ENCODE results near the gene CLPTM1.
"Not testable (repeated sequence)": the region's sequence is repeated elsewhere in the genome, so short reads cannot be mapped to it uniquely, and the experiment has no call there.

The CLPTM1 gene

GRCh38 chr19:44942067-44942571, 13.1 kb upstream of the CLPTM1 start, which contains the start of gene APOC4:
APOC4 (plus strand) TSS chr19:44942237; CDS start chr19:44942278, 41 bp downstream.
- DNase-seq (ENCODE audit: low read depth, low spot score), result no peak

DNA sequence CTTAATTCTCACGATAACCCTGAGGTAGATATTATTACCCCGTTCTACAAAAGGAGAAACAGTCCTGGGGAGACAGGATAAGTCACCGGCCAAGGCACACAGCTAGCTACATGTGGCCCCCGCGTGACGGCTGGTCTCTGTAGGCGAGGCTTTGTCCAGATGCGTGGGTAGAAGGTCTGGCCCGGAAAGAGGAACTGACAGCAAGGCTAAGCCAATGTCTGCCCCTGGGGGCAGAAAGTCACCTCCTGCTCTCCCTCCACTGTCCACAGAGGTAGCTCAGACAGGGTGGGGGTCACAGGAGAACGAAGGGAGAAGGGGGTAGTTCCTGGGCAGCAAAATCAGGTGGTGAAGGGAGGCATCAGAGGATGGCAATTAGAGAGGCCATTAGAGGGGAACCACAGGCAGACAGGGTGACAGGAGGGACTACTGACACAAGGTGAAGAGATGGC, 11.4 kb upstream of the CLPTM1 start:
- no peak for DNase-seq (ENCODE audit: low read depth, low spot score)

DNA sequence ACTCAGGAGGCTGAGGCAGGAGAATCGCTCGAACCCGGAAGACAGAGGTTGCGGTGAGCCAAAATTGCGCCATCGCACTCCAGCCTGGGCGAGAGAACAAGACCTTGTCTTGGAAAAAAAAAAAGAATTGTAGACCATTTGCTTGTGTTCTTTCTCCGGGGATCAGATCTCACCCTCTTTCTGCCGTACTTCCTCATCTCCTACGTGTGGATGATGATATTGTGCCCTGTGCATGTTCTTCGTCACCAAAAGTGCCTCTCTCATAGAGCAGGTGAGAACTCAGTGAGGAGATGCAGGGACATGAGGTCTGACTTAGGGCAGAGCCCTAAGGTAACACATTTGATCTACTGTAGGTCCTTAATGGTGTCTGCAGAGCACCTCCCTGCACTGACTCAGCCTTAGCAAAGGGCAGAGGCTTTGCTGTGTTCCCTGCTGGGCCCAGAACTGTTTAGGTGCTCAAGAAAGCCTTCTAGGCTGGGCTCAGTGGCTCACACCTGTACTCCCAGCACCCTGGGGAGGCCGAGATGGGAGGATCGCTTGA, 8.1 kb upstream of the CLPTM1 start:
- DNase-seq (ENCODE audit: low read depth, low spot score), result no peak

- DNase-seq (ENCODE audit: low read depth, low spot score), result no peak
Observed at GRCh38 chr19:44948237-44948636, 6.9 kb upstream of the CLPTM1 start.

DNA sequence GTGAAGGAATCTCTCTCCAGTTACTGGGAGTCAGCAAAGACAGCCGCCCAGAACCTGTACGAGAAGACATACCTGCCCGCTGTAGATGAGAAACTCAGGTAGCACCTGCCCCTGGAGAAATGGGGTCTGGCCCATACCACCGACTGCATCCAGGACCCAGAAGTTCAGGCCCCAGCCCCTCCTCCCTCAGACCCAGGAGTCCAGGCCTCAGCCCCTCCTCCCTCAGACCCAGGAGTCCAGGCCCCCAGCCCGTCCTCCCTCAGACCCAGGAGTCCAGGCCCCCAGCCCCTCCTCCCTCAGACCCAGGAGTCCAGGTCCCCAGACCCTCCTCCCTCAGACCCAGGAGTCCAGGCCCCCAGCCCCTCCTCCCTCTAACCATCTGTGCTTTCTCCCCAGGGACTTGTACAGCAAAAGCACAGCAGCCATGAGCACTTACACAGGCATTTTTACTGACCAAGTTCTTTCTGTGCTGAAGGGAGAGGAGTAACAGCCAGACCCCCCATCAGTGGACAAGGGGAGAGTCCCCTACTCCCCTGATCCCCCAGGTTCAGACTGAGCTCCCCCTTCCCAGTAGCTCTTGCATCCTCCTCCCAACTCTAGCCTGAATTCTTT, 6.3 kb upstream of the CLPTM1 start:
- DNase-seq (ENCODE audit: low read depth, low spot score), result no peak

- DNase-seq (ENCODE audit: low read depth, low spot score), result no peak
Observed at GRCh38 chr19:44949550-44949949, 5.6 kb upstream of the CLPTM1 start.

DNA sequence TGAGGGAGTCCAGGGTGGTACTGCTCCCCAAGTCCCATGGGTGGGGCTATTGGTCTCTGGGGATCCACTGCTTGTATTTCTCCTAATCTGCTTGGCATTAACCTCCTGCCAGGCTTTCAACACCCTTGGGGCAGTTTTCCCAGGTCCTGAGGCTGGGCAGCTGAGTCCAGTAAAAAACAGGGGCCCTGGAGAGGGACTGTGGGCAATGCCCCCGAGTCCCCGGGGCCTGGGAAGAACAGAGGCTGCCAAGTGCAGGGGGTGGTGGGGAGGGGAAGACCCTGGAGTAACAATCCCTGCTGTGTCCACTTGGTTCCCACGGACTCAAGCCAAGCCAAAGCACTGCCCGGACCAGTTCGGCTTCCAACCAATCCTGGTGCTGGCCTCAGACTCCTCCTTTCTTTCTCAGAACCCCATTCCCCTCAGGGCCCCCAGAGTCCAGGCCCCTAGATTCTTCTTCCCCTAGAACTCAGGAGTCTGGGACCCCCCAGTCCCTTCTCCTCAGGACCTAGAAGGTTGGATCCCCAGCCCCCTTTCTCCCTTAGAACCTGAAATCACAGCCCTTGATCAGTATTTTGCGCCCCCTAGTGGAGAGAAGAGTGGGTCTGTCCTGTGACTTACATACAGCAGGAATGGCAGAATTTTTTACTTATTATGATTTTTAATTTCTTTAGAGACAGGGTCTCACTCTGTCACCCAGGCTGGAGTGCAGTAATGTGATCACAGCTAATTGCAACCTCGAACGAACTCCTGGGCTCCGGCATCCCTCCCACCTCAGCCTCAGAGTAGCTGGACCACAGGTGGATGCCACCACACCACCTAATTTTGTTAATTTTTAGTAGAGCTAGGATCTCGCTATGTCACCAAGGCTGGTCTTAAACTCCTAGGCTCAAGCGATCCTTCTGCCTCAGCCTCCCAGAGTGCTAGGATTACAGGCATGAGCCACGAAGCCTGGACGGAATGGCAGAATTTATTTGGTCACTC, 3.7 kb upstream of the CLPTM1 start:
- peak; percentile 87 for DNase-seq (ENCODE audit: low read depth, low spot score)

GRCh38 chr19:44954278-44954648, 917 bp upstream of the CLPTM1 start:
- no peak for DNase-seq (ENCODE audit: low read depth, low spot score)

- no peak for DNase-seq (ENCODE audit: low read depth, low spot score)
Observed at GRCh38 chr19:44955505-44956439, 592 bp downstream of the CLPTM1 start.

- DNase-seq (ENCODE audit: low read depth, low spot score), result no peak
Observed at GRCh38 chr19:44957526-44957925, 2.3 kb downstream of the CLPTM1 start.

- DNase-seq (ENCODE audit: low read depth, low spot score), result no peak
Observed at GRCh38 chr19:44958090-44958489, 2.9 kb downstream of the CLPTM1 start.

GRCh38 chr19:44959691-44960090, 4.5 kb downstream of the CLPTM1 start:
- DNase-seq (ENCODE audit: low read depth, low spot score), result no peak

DNA sequence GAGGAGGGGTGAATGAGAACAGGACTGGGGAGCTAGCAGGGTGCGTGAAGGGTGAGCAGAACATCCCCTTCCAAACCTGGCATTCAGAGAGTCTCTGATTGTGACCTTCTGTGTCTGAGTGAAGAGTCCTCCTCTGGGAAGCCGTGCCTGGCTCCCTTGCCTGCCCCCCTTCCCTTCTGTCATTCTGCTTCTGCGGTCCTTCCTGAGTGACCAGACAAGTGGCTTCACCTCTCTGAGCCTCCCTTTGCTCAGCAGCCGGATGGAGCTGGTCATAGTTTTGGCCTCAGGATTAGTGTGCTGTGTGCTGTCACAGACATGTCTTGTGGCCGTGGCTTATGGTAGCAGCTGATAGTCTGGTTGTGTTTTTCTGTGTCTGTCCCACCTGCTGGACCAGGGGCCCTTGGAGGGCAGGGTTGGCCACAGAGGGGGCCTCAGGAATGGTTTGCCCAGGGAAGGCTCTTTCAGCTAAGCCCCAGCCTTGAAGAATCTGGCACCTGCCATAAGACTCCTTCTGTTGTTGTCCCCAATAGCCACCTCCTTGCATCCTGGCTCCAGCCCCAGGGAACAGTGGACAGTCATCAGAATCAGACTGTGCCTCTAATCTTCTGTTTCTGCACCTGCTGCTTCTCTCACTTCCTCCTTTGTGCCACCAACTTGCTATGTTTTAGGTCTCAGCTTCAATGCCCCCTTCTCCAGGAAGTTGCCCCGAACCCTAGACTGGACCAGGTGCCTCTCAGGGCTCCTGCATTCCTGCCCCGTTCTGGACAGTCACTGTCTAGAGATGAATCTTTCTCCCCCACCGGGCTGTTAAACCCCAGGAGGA, 5.9 kb downstream of the CLPTM1 start:
- DNase-seq (ENCODE audit: low read depth, low spot score), result no peak

DNA sequence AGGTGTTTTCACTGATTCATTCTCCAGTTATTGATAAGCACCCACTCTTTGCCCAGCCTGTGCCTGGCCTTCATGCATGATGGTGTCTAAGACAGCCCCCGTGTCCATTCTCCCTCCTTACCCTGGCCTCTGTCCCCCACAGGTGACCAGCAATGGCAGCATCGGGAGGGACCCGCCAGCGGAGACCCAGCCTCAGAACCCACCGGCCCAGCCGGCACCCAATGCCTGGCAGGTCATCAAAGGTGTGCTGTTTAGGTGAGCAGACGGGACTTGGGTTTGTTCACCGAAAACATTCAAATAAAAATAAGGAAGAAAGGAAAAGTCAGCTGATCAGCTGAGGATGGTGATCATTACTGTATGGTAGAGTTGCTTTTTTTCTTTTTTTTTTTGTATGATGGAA, 6.6 kb downstream of the CLPTM1 start:
- DNase-seq (ENCODE audit: low read depth, low spot score), result no peak

DNA sequence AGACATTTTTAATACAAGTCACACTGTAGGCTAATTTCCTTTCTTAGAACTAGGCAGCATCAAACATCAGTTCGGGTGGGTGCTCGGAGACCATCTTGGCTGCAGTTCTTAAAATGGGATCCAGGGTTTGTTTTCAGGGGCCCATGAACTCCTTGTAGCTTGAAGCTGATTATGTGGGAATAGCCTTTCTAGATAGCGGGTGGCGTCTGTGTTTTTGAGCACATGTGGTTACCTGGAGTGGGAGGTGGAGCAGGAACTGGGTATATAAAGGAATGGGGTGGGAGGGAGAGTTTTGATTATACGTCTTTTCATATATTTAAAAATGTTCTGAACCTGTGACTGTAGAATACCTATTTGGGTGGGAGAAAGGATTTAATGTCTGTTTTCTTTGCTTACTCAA, 12.9 kb downstream of the CLPTM1 start:
- no peak for DNase-seq (ENCODE audit: low read depth, low spot score)

DNA sequence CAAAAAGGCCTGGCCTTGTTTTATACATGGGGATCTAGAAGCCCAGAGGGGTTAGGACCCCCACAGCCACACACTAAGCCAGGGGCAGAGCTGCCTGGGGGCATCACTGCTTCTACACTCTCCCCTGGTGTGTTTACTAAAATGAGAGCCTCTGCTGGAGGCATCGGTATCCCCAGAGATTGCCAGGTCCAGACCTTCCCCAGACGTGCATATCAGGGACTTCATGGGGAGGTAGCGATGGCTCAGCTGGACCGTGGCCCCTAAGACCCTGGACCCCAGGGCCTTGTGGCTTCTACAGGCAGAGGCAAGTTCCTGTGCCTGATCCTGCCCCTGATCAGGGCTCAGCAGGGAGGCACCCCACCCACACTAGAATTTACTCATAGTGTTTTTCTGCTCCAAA, 13.5 kb downstream of the CLPTM1 start:
- DNase-seq (ENCODE audit: low read depth, low spot score), result no peak

DNA sequence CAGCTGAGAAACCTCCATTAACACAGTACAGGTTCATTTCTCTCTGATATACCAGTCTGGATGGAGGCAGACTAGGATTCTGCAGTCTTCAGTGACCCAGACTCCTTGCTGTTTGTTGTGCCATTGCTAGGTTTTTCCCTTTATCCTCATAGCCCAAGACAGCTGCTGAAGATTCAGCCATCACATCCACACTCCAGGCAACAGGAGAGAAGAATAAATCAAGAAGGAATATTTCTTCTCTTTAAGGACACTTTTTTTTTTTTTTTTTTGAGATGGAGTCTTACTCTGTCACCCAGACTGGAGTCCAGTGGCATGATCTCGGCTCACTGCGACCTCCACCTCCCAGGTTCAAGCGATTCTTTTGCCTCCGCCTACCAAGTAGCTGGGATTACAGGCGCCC, 14.3 kb downstream of the CLPTM1 start:
- no peak for DNase-seq (ENCODE audit: low read depth, low spot score)

GRCh38 chr19:44971451-44971850, 16.3 kb downstream of the CLPTM1 start:
- not testable (repeated sequence) for DNase-seq (ENCODE audit: low read depth, low spot score)

GRCh38 chr19:44972802-44973201, 17.6 kb downstream of the CLPTM1 start:
- DNase-seq (ENCODE audit: low read depth, low spot score), result no peak

DNA sequence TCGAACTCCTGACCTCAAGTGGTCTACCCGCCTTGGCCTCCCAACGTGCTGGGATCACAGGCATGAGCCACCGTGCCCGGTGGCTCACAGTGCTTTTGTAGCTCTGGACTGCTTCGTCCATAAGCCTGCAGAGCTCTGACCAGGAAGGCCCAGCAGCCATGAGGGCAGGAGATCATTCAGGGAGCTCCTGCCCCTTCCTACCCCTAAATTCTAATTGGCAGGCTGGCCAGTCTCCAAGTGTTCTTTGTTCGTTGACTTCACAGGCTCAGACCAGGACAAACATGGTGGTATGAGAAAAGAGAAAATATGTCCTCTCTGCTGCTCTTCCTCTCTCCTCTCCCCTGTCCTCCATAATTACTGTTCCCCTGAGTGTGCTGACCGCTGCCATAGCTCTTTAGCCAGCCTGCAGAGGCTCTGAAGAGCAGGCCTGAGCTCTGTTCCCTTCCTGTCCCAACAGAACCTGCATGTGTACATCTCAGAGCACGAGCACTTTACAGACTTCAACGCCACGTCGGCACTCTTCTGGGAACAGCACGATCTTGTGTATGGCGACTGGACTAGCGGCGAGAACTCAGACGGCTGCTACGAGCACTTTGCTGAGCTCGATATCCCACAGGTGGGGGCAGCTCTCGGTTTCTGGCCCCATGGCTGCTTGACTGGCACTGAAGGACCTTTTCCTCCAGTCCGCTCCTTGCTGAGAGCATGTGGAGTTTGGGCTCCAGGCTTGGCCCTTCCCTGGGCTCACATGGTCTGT, 19.0 kb downstream of the CLPTM1 start:
- DNase-seq (ENCODE audit: low read depth, low spot score), result no peak

All from astrocyte of the hippocampus (primary cell).